ENCODE measurements around the gene TEPSIN.

- TF ChIP-seq, protein P1, sequence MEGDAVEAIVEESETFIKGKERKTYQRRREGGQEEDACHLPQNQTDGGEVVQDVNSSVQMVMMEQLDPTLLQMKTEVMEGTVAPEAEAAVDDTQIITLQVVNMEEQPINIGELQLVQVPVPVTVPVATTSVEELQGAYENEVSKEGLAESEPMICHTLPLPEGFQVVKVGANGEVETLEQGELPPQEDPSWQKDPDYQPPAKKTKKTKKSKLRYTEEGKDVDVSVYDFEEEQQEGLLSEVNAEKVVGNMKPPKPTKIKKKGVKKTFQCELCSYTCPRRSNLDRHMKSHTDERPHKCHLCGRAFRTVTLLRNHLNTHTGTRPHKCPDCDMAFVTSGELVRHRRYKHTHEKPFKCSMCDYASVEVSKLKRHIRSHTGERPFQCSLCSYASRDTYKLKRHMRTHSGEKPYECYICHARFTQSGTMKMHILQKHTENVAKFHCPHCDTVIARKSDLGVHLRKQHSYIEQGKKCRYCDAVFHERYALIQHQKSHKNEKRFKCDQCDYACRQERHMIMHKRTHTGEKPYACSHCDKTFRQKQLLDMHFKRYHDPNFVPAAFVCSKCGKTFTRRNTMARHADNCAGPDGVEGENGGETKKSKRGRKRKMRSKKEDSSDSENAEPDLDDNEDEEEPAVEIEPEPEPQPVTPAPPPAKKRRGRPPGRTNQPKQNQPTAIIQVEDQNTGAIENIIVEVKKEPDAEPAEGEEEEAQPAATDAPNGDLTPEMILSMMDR (conservative IDR thresholded peaks at IDR 0.05 in 1 of 2, IDR thresholded peaks at IDR 0.05 in 1 of 2; ENCODE audit: extremely low read depth in 1 of 2, insufficient read depth in 1 of 2, low read depth in 1 of 2, low read length in 2 of 2): no peak
- no peak for TF ChIP-seq EZH2 (IDR thresholded peaks at IDR 0.05; ENCODE audit: borderline replicate concordance, low read length)
Measured at GRCh38 chr17:81251709-81252301, 12.9 kb upstream of the TEPSIN start.
